HEK293 (cell line): ENCODE measurements around the gene TCEAL1.

Experiments
- CTCF ChIA-PET: fragments of 350-600 bp; formaldehyde crosslinking; extraction: SDS; loops from one replicate; lab custom pipeline; 2021; ENCODE audit warnings: antibody characterized with exemption; lab: Yijun Ruan, JAX
- POLR2A ChIA-PET: fragments of 300-600 bp; formaldehyde crosslinking; extraction: SDS; loops from one replicate; lab custom pipeline; 2020; ENCODE audit warnings: antibody characterized with exemption, inconsistent platforms; lab: Yijun Ruan, JAX
- H3K27ac ChIP-seq: fragments of 200-500 bp; sonication (Bioruptor generic); 2 replicates; pipeline ENCODE4 v1.5.1; 2014; ENCODE audit warnings: low read depth, low read length, control low read depth, inconsistent platforms; ENCODE audit errors: extremely low read depth
- H3K36me3 ChIP-seq, 2 experiments: fragments of 200-500 bp in 1 of 2; sonication (Bioruptor generic) in 1 of 2; 1 replicate in 1 of 2; 2 replicates in 1 of 2; pipeline ENCODE4 v1.5.1; 2014 to 2017; ENCODE audit warnings: inconsistent platforms in 2 of 2, low read length in 2 of 2; ENCODE audit not compliant: control insufficient read depth in 2 of 2, insufficient read depth in 1 of 2
- H3K4me1 ChIP-seq: fragments of 200-500 bp; sonication (Bioruptor generic); 2 replicates; pipeline ENCODE4 v1.5.1; 2014; ENCODE audit warnings: mild to moderate bottlenecking, low read length, inconsistent platforms; ENCODE audit not compliant: control insufficient read depth, insufficient read depth
- H3K4me3 ChIP-seq: 2 replicates; pipeline ENCODE4 v1.5.1; 2011; ENCODE audit warnings: low read depth, mild to moderate bottlenecking, control low read depth, low read length, moderate library complexity
- H3K9me3 ChIP-seq: fragments of 200-500 bp; sonication (Bioruptor generic); 2 replicates; pipeline ENCODE4 v1.5.1; 2014; ENCODE audit warnings: low read depth, low read length, inconsistent platforms; ENCODE audit not compliant: control insufficient read depth, insufficient read depth
- BCL11A ChIP-seq: fragments of 450-650 bp; formaldehyde crosslinking; IDR thresholded peaks from 2 replicates; pipeline ENCODE4 v1.5.1; 2016; ENCODE audit warnings: low read depth, missing biosample characterization, missing genetic modification characterization
- GLIS1 ChIP-seq: fragments of 450-650 bp; formaldehyde crosslinking; IDR thresholded peaks from 2 replicates; pipeline ENCODE4 v1.5.1; 2016; ENCODE audit warnings: missing biosample characterization, missing genetic modification characterization
- KLF7 ChIP-seq: fragments of 450-650 bp; formaldehyde crosslinking; IDR thresholded peaks from 2 replicates; pipeline ENCODE4 v1.5.1; 2016; ENCODE audit warnings: missing biosample characterization, missing genetic modification characterization, borderline replicate concordance
- MYNN ChIP-seq: fragments of 450-650 bp; formaldehyde crosslinking; IDR thresholded peaks from 2 replicates; pipeline ENCODE4 v1.5.1; 2016; ENCODE audit warnings: missing biosample characterization, missing genetic modification characterization, borderline replicate concordance
- PRDM2 ChIP-seq: fragments of 450-650 bp; formaldehyde crosslinking; IDR thresholded peaks from 2 replicates; pipeline ENCODE4 v1.5.1; 2016; ENCODE audit warnings: missing biosample characterization, missing genetic modification characterization, borderline replicate concordance
- REST ChIP-seq: fragments of 450-650 bp; formaldehyde crosslinking; IDR thresholded peaks from 2 replicates; pipeline ENCODE4 v1.5.1; 2016; ENCODE audit warnings: missing biosample characterization, missing genetic modification characterization
- SP7 ChIP-seq: fragments of 450-650 bp; formaldehyde crosslinking; IDR thresholded peaks from 2 replicates; pipeline ENCODE4 v1.5.1; 2016; ENCODE audit warnings: missing biosample characterization, missing genetic modification characterization
- ZBTB1 ChIP-seq: fragments of 450-650 bp; formaldehyde crosslinking; IDR thresholded peaks from 2 replicates; pipeline ENCODE4 v1.5.1; 2016; ENCODE audit warnings: missing biosample characterization, missing genetic modification characterization
- ZBTB6 ChIP-seq: fragments of 450-650 bp; formaldehyde crosslinking; IDR thresholded peaks from 2 replicates; pipeline ENCODE4 v1.5.1; 2017; ENCODE audit warnings: missing biosample characterization, missing genetic modification characterization
- ZFP41 ChIP-seq: fragments of 450-650 bp; formaldehyde crosslinking; IDR thresholded peaks from 2 replicates; pipeline ENCODE4 v1.5.1; 2016; ENCODE audit warnings: missing biosample characterization, missing genetic modification characterization, borderline replicate concordance
- ZFP69B ChIP-seq: fragments of 450-650 bp; formaldehyde crosslinking; IDR thresholded peaks from 2 replicates; pipeline ENCODE4 v1.5.1; 2016; ENCODE audit warnings: missing biosample characterization, missing genetic modification characterization
- ZNF138 ChIP-seq: fragments of 450-650 bp; formaldehyde crosslinking; IDR thresholded peaks from 2 replicates; pipeline ENCODE4 v1.5.1; 2016; ENCODE audit warnings: missing biosample characterization, missing genetic modification characterization, borderline replicate concordance
- ZNF24 ChIP-seq: fragments of 450-650 bp; formaldehyde crosslinking; IDR thresholded peaks from 2 replicates; pipeline ENCODE4 v1.5.1; 2016; ENCODE audit warnings: missing biosample characterization, missing genetic modification characterization
- ZNF248 ChIP-seq: fragments of 450-650 bp; formaldehyde crosslinking; IDR thresholded peaks from 2 replicates; pipeline ENCODE4 v1.5.1; 2017; ENCODE audit warnings: missing biosample characterization, missing genetic modification characterization
- ZNF311 ChIP-seq: fragments of 450-650 bp; formaldehyde crosslinking; IDR thresholded peaks from 2 replicates; pipeline ENCODE4 v1.5.1; 2017; ENCODE audit warnings: missing biosample characterization, missing genetic modification characterization, borderline replicate concordance
- ZNF626 ChIP-seq: fragments of 450-650 bp; sonication (Bioruptor Pico); formaldehyde crosslinking; IDR thresholded peaks from 2 replicates; pipeline ENCODE4 v1.5.1; 2018; ENCODE audit warnings: missing biosample characterization, missing genetic modification characterization, inconsistent platforms
- ZNF843 ChIP-seq: fragments of 450-650 bp; formaldehyde crosslinking; IDR thresholded peaks from 2 replicates; pipeline ENCODE4 v1.5.1; 2016; ENCODE audit warnings: missing biosample characterization, missing genetic modification characterization
- ZSCAN30 ChIP-seq: fragments of 450-650 bp; IDR thresholded peaks from 2 replicates; pipeline ENCODE4 v1.5.1; 2018; ENCODE audit warnings: missing biosample characterization, mild to moderate bottlenecking, missing genetic modification characterization, moderate library complexity
- ZXDB ChIP-seq: fragments of 450-650 bp; formaldehyde crosslinking; IDR thresholded peaks from 2 replicates; pipeline ENCODE4 v1.5.1; 2016; ENCODE audit warnings: missing biosample characterization, missing genetic modification characterization
- TF ChIP-seq, protein P1 (sequence below): fragments of 450-650 bp; formaldehyde crosslinking; IDR thresholded peaks from 2 replicates; pipeline ENCODE4 v1.5.1; 2016; ENCODE audit warnings: missing biosample characterization, missing genetic modification characterization

The TCEAL1 gene

DNA sequence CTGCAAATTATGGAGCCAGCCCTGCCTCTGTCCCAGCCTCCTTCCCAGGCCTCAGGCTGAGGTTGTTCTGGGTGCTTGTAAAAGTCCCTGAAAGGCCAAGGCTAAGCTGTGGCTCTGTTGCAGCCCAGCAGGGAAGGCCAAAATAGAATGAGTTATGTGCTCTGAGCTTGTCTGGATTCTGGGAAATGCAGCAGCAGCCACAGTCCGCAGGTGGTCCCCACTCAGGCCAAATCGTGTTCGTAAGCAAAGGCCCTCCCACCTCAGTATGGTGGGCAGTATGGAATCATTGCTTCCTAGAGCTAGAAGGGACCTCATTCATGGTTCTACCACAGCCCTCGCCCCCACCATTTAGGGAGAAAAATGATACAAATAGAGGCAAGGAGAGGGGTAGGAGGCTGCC is 4.7 kb upstream of the TCEAL1 start (continued):
- TF ChIP-seq KLF7 (tag by site-specific recombination): no peak
- 0 out of 2 replicates have a peak, but pooled peaks have one; percentile 19 for TF ChIP-seq SP7 (tag by site-specific recombination)
- TF ChIP-seq ZNF626 (tag by site-specific recombination): no peak
- no peak for TF ChIP-seq BCL11A (tag by site-specific recombination)
- TF ChIP-seq ZFP41: no peak
- TF ChIP-seq ZBTB6 (tag by site-specific recombination): 0 out of 2 replicates have a peak, but pooled peaks have one; percentile 50
- TF ChIP-seq REST (tag by site-specific recombination): no peak
- peak; percentile 57; the same call in 1 of the 2 replicates for TF ChIP-seq GLIS1 (tag by site-specific recombination)
- TF ChIP-seq MYNN: peak; percentile 22; the same call in 1 of the 2 replicates
- TF ChIP-seq ZFP69B (tag by site-specific recombination): peak; percentile 49; the same call in 1 of the 2 replicates
- no peak for TF ChIP-seq ZNF248 (tag by site-specific recombination)
- no peak for TF ChIP-seq ZBTB1 (tag by site-specific recombination)
- TF ChIP-seq, all 188 proteins: peak for 13

GRCh38 chrX:103626855-103627254 is 1.9 kb upstream of the TCEAL1 start:
- no peak overlapping the region for H3K4me3 ChIP-seq
- no peak overlapping the region for H3K27ac ChIP-seq
- H3K36me3 ChIP-seq: peaks cover 0 to 5% of the 10 kb centered on the region in 2 experiments; a peak in 1 of 3 replicates
- ChIA-PET POLR2A (no interaction called here), CTCF (no interaction called here)
- TF ChIP-seq ZNF24 (tag by site-specific recombination) (no peak), ZNF138 (no peak), ZNF843 (tag by site-specific recombination) (no peak)
- peaks cover 4% of the 10 kb centered on the region; the same call in 1 of the 2 replicates for H3K4me1 ChIP-seq
- H3K9me3 ChIP-seq: no peaks in the 10 kb centered on the region

- peaks cover 4% of the 10 kb centered on the region; the same call in 1 of the 2 replicates for H3K4me1 ChIP-seq
- H3K4me3 ChIP-seq: peak overlapping the region; percentile 73
- H3K9me3 ChIP-seq: no peaks in the 10 kb centered on the region
- H3K36me3 ChIP-seq: peaks cover 0 to 5% of the 10 kb centered on the region in 2 experiments; a peak in 1 of 3 replicates
- ChIA-PET CTCF (interaction anchor here (0.5 to 1.7 kb wide), 18 partner anchors 9 to 156 kb away, joined by 3 to 10 read pairs (median 4); no protein-coding TSS in a partner anchor), POLR2A (interaction anchor here (1.0 to 2.7 kb wide), 7 partner anchors 9 to 57 kb away, joined by 3 to 18 read pairs (median 3); partner anchors contain the start of genes MORF4L2 and TCEAL4)
- H3K27ac ChIP-seq: peak overlapping the region; percentile 84
- TF ChIP-seq PRDM2 (tag by site-specific recombination) (no peak), ZNF311 (tag by site-specific recombination) (no peak), ZSCAN30 (tag by site-specific recombination) (no peak), ZXDB (peak; percentile 83)
- TF ChIP-seq, protein P1, sequence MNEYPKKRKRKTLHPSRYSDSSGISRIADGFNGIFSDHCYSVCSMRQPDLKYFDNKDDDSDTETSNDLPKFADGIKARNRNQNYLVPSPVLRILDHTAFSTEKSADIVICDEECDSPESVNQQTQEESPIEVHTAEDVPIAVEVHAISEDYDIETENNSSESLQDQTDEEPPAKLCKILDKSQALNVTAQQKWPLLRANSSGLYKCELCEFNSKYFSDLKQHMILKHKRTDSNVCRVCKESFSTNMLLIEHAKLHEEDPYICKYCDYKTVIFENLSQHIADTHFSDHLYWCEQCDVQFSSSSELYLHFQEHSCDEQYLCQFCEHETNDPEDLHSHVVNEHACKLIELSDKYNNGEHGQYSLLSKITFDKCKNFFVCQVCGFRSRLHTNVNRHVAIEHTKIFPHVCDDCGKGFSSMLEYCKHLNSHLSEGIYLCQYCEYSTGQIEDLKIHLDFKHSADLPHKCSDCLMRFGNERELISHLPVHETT: no peak
Measured at GRCh38 chrX:103629318-103630170, 769 bp downstream of the TCEAL1 start.
